Activated T-helper 2 cell treated with anti-CD3 and anti-CD28 coated beads, Interferon-gamma antibody, Interleukin-2, Interleukin-4, amounts not matched to agents 10 μg/mL and 5 μg/mL and 100 μg/mL, durations not matched to agents 14 hours and 24 hours and 36 hours (primary cell): ENCODE results near the gene C18orf32. TPM values are rescaled to one million over a fixed set of nuclear protein-coding genes. Genes with fewer than 3 reads are reported as not detected.

Source experiments
- total RNA-seq: library from RNA; stranded (reverse); gene quantifications from 2 replicates; pipeline ENCODE4 v1.2.3, GENCODE V29; 2022

The C18orf32 gene
- total RNA-seq, 1 donor from 2014 or later, result 22.6 TPM

Other genes with a start within 250 kb of the C18orf32 start
- gene DYM, start 26.6 kb downstream of the C18orf32 start, total RNA-seq, result 62.7 and 63.3 TPM in 2 replicates
- gene RPL17, start 5.2 kb upstream of the C18orf32 start, total RNA-seq, result 1,996 and 2,012 TPM in 2 replicates
- 0.53 and 0.59 TPM in 2 replicates for gene LIPG, start 74.8 kb upstream of the C18orf32 start, total RNA-seq